ENCODE data around the gene CDC14A.

DNA sequence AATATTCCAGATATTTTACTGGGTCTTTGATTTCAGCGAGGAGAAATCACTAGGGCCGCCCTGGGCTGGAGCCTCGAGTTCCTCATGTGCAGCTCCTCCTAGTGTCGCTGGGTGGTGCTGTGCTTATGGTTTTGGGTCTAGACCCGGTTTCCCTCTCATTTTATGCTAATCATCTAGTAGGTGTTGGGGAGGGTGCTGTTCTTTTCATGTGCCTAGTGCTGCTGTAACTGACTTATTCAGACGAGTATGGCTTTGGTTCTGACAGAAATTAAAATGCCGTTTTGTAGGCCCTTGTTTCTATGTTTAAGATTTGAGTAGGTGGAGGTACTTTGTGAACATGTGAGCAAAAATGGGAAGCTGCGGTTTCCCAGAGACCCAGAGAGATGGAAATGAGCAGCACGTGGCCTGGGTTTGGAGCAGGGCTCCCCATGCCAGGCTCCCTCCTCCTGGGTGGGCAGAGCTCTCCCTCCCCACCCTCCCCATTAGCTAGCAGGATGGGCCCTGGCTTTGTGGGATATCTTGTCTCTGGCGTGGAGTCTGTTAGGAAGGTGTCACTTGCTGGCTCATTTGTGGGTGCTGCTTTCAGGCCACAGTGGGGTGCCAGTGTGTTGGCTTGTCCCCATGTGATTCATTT is 111.6 kb downstream of the CDC14A start:
- TF ChIP-seq TEAD4 (IDR thresholded peaks at IDR 0.05) (no peak), EGR1 (IDR thresholded peaks at IDR 0.05) (no peak), RAD21 (IDR thresholded peaks at IDR 0.05; ENCODE audit: low read depth) (peak; percentile 86), CEBPB (IDR thresholded peaks at IDR 0.05) (no peak), NFIC (IDR thresholded peaks at IDR 0.05) (no peak), EP300 (IDR thresholded peaks at IDR 0.05; ENCODE audit: borderline replicate concordance) (no peak), YY1 (IDR thresholded peaks at IDR 0.05; ENCODE audit: low read depth) (no peak), ZBTB7A (IDR thresholded peaks at IDR 0.05; ENCODE audit: low read depth) (no peak), TCF12 (IDR thresholded peaks at IDR 0.05; ENCODE audit: low read depth) (no peak), CREB1 (IDR thresholded peaks at IDR 0.05; ENCODE audit: low read depth) (no peak), FOXM1 (IDR thresholded peaks at IDR 0.05; ENCODE audit: borderline replicate concordance, low read depth) (peak; percentile 16; the same call in 1 of the 2 replicates)
- TF ChIP-seq, protein P1, sequence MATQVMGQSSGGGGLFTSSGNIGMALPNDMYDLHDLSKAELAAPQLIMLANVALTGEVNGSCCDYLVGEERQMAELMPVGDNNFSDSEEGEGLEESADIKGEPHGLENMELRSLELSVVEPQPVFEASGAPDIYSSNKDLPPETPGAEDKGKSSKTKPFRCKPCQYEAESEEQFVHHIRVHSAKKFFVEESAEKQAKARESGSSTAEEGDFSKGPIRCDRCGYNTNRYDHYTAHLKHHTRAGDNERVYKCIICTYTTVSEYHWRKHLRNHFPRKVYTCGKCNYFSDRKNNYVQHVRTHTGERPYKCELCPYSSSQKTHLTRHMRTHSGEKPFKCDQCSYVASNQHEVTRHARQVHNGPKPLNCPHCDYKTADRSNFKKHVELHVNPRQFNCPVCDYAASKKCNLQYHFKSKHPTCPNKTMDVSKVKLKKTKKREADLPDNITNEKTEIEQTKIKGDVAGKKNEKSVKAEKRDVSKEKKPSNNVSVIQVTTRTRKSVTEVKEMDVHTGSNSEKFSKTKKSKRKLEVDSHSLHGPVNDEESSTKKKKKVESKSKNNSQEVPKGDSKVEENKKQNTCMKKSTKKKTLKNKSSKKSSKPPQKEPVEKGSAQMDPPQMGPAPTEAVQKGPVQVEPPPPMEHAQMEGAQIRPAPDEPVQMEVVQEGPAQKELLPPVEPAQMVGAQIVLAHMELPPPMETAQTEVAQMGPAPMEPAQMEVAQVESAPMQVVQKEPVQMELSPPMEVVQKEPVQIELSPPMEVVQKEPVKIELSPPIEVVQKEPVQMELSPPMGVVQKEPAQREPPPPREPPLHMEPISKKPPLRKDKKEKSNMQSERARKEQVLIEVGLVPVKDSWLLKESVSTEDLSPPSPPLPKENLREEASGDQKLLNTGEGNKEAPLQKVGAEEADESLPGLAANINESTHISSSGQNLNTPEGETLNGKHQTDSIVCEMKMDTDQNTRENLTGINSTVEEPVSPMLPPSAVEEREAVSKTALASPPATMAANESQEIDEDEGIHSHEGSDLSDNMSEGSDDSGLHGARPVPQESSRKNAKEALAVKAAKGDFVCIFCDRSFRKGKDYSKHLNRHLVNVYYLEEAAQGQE (IDR thresholded peaks at IDR 0.05; ENCODE audit: low read depth): no peak
- TF ChIP-seq, protein P2, sequence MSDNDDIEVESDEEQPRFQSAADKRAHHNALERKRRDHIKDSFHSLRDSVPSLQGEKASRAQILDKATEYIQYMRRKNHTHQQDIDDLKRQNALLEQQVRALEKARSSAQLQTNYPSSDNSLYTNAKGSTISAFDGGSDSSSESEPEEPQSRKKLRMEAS (IDR thresholded peaks at IDR 0.05): peak; percentile 53; the same call in 1 of the 2 replicates
